GM19395 (cell line): Measurements from ENCODE around the gene ADGRV1.
"Not testable (repeated sequence)": the region's sequence is repeated elsewhere in the genome, so short reads cannot be mapped to it uniquely, and the experiment has no call there.

ENCODE experiments used
- ATAC-seq: cut with Tn5 transposase; IDR thresholded peaks from one replicate; pipeline ENCODE4 v1.9.1; 2021; ENCODE audit warnings: mild to moderate bottlenecking, moderate library complexity; ENCODE audit not compliant: unreplicated experiment

ADGRV1 gene

DNA sequence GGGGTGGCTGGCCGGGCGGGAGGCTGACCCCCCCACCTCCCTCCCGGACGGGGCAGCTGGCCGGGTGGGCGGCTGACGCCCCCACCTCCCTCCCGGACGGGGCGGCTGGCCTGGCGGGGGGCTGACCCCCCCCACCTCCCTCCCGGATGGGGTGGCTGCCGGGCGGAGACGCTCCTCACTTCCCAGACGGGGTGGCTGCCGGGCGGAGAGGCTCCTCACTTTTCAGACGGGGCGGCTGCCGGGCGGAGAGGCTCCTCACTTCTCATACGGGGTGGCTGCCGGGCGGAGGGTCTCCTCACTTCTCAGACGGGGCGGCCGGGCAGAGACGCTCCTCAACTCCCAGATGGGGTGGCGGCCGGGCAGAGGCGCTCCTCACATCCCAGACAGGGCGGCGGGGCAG is 37.2 kb downstream of the ADGRV1 start:
- ATAC-seq, result not testable (repeated sequence)

DNA sequence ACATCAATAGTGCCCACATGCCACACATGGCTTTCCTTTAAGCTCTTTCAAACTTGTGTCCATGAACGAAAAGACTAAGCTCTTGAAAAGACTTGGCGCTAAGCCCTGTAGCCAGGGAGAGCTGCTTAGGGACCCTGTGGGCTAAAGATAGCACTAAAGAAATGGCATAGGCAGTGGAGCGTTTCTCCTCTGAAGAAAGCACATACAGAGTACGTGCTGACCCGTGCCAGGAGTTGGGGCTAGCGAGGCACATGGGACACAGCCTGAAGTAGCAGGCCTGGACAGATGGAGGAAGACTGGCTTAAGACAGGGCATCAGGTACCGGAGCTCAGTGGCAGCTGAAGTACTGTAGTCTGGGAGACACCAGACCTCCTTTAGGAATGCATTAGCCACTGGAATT is 39.7 kb downstream of the ADGRV1 start:
- ATAC-seq, result no peak

DNA sequence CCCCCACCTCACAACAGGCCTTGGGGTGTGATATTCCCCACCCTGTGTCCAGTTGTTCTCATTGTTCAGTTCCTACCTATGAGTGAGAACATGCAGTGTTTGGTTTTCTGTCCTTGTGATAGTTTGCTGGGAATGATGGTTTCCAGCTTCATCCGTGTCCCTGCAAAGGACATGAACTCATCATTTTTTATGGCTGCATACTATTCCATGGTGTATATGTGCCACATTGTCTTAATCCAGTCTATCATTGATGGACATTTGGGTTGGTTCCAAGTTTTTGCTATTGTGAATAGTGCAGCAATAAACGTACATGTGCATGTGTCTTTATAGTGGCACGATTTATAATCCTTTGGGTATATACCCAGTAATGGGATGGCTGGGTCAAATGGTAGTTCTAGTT is 41.7 kb downstream of the ADGRV1 start:
- not testable (repeated sequence) for ATAC-seq

- no peak for ATAC-seq
These were observed 42.9 kb downstream of the ADGRV1 start for GRCh38 chr5:90601468-90601867.

- ATAC-seq, result no peak
These were observed 44.1 kb downstream of the ADGRV1 start for GRCh38 chr5:90602681-90603080.

GRCh38 chr5:90606539-90606938 is 47.9 kb downstream of the ADGRV1 start:
- ATAC-seq, result no peak

DNA sequence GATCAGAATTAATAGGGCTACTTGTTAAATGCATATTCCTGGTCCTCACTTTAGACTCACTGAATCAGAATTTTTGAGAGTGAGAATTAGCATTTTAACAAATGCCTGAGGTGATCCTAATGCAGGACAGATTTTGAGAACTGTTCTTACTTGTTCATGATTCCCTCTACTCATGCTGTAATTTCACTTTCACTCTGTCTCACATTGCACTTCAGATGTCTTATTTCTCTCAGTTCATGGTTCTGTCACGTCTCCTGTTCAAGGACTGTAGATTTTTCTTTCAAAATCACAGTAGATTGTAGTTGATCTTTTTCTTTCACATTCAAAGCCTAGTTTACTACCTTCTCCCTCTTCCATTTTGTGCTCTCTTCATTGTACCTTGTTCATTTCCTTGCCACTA is 54.3 kb downstream of the ADGRV1 start:
- peak; percentile 98 for ATAC-seq

DNA sequence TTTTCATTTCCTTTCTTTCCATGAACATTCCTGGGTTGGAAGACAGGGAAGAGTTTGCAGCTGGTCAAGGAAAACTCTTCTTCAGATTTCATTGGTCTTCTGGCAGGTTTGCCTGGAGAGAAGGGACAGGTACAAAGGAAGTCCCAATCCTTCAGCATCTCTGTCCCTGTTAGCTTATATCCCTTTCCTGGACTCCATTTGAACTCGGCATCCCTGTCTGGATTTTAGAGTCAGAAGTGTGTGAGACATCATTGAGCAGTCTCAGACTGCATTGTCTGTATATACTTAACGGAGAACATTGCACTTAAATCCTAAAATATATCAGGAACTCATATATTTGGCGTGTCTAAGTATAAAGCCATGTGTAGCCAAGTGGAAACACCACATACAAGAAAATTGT is 54.9 kb downstream of the ADGRV1 start:
- peak; percentile 11 for ATAC-seq

GRCh38 chr5:90613918-90614504 is 55.4 kb downstream of the ADGRV1 start:
- no peak for ATAC-seq

- no peak for ATAC-seq
These were observed 56.8 kb downstream of the ADGRV1 start for GRCh38 chr5:90615355-90615754.

- ATAC-seq, result no peak
These were observed 59.5 kb downstream of the ADGRV1 start for GRCh38 chr5:90618071-90618470.

DNA sequence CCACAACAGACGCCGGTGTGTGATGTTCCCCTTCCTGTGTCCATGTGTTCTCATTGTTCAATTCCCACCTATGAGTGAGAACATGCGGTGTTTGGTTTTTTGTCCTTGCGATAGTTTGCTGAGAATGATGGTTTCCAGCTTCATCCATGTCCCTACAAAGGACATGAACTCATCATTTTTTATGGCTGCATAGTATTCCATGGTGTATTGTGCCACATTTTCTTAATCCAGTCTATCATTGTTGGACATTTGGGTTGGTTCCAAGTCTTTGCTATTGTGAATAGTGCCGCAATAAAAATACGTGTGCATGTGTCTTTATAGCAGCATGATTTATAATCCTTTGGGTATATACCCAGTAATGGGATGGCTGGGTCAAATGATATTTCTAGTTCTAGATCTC is 61.2 kb downstream of the ADGRV1 start:
- ATAC-seq, result not testable (repeated sequence)

DNA sequence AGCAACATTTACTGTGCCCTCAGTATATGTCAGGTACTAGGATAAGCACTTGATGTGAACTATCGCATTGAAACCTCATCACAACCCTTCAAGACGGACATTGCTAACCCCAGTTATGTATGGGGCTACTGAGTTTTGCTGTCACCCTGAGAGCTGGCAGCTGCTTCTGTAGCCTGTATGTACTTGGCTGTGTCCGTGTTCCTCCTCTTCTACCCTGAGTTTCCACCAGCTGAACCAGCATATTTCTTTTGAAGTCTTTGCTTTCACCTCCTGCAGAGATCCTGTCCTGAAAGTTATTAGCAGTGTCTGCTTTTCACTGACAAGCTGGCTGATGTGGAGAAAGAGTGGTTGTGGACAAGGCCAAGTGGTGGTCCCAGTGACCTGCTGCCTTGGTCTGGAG is 63.3 kb downstream of the ADGRV1 start:
- no peak for ATAC-seq

DNA sequence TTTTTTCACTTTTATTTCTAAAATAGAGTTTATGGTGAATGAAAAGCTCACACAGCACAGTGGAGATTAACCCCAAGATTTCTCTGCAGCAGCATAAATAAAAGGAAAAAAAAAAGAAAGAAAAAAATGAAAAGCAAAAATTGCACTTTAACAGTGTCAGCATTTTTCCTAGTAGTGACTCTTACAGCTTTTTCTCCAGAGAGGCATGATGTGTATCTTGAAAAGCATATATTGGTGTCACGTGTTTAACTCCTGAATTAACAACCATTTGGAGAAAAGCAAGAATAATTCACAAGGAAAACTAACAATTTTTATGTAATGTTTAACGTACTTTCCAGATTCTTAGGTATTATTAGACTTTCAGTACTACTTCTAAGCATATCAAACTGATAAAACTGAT is 67.9 kb downstream of the ADGRV1 start:
- no peak for ATAC-seq

DNA sequence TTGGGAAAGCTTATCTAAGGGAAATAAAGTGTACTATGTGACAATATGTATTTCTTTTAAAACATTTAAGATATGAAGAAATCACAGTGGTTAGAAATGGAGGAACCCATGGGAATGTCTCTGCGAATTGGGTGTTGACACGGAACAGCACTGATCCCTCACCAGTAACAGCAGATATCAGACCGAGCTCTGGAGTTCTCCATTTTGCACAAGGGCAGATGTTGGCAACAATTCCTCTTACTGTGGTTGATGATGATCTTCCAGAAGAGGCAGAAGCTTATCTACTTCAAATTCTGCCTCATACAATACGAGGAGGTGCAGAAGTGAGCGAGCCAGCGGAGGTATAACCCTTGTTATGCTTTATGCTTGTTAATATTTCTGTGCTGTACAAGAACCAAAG is 69.9 kb downstream of the ADGRV1 start:
- ATAC-seq, result no peak

DNA sequence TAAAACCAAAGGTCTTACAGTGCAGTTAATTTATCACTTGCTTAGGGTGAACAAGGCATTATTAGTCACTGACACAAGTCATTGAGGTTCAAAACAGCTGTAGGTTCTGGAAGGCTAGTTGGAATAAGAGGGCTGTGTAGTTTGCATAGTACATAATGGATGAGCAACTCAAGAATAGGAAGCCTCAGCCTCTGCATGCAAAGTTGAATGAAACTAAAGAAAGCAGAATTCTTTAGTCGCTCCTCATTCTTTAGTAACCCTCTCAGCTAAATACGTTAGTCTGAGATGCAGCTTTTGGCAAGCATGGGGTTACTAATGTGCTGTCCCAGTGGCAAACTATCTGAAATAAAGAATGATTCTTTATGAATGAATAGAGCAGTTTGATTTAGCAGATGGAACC is 74.2 kb downstream of the ADGRV1 start:
- ATAC-seq, result no peak

- no peak for ATAC-seq
These were observed 78.4 kb downstream of the ADGRV1 start for GRCh38 chr5:90636948-90637347.

DNA sequence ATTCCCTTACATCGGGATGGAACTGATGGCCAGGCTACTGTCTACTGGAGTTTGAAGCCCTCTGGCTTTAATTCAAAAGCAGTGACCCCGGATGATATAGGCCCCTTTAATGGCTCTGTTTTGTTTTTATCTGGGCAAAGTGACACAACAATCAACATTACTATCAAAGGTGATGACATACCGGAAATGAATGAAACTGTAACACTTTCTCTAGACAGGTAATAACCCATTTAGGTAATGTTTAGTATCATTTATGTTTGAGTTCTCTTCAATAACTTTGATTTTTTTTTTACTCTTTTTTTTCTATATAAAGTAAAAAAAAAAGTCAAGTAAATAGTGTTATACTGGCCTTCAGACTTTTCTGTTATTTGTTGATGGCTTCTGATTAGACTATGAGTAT is 79.1 kb downstream of the ADGRV1 start:
- no peak for ATAC-seq

- ATAC-seq, result no peak
These were observed 80.3 kb downstream of the ADGRV1 start for GRCh38 chr5:90638878-90639277.

DNA sequence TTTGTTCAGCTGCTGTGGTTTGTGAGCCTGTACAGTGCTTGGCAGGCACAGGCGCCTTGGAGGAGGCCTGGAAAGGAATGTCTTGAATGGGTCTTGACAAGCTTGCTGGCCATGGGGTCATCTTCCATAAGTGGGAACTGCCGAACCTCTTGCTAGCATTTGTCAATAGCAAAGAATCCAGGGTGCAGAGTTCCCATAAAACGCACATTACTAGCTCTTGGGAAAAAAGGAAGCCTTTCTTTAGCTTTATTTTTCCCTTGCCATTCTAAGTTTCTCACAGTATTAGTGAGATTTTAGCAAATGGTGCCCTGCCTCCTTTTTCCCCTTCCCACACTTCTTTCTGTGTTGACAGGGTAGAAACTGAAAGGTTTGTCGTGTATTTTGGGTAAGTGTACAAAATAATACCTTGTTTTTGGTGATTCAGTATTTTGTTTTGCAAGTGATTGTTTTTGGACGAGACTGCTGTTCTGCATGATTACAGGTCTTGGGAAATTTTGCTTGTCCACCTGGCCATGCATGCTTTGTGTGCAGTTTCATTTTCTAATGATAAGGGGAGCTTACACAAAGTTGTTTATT is 82.0 kb downstream of the ADGRV1 start:
- ATAC-seq, result peak; percentile 66

GRCh38 chr5:90641528-90641927 is 82.9 kb downstream of the ADGRV1 start:
- ATAC-seq, result no peak

DNA sequence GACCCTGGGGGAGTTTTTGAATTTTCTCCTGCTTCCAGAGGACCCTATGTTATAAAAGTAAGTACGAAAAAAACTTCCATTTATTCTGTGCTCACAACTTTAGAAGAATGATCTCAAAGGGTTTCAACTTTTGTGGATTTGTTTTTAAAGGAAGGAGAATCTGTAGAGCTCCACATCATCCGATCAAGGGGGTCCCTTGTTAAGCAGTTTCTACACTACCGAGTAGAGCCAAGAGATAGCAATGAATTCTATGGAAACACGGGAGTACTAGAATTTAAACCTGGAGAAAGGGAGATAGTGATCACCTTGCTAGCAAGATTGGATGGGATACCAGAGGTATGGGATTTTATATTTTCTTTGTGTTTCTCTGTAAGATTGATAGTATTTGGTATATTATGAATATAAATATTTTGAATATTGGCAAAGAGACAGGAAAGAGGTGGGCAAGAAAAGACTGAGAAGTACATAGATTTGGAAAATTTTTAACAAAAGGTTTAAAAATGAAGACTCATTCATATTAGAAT is 84.2 kb downstream of the ADGRV1 start:
- no peak for ATAC-seq

DNA sequence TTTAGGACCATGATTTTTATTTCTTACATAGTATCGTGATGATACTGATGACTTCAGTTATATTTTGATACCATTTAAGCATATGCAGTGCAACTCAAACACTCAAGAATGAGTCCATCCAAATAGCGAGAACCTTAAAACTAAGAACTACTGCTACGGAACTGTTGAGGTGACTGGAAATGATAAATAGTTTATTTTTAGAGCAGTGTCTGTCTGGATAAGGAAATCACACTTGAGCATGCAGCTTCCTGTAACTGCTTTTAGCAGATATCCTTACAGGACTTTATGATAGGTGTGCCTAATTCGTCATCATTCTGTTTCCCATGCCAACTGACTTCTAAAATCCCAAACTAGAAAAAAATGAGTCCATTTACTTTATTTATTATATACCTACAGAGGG is 85.5 kb downstream of the ADGRV1 start:
- ATAC-seq, result no peak
